ENCODE data around the gene DSG1.
"Not testable (repeated sequence)": the region's sequence is repeated elsewhere in the genome, so short reads cannot be mapped to it uniquely, and the experiment has no call there.

DSG1 gene

GRCh38 chr18:31329787-31330438 is 12.0 kb downstream of the DSG1 start:
- H3K4me3 ChIP-seq (ENCODE audit: low read depth, low read length): no peak overlapping the region

GRCh38 chr18:31343454-31343853 is 25.5 kb downstream of the DSG1 start:
- TF ChIP-seq CTCF (IDR thresholded peaks at IDR 0.05; ENCODE audit: borderline replicate concordance, insufficient read depth, low read depth, low read length): no peak
- no peak overlapping the region for H3K4me3 ChIP-seq (ENCODE audit: low read depth, low read length)

More at GRCh38 chr18:31329787-31330438, 12.0 kb downstream of the DSG1 start:
- no peak for TF ChIP-seq CTCF (IDR thresholded peaks at IDR 0.05; ENCODE audit: borderline replicate concordance, insufficient read depth, low read depth, low read length)

GRCh38 chr18:31353336-31353735 is 35.4 kb downstream of the DSG1 start:
- not testable (repeated sequence) for H3K4me3 ChIP-seq (ENCODE audit: low read depth, low read length)

- no peak overlapping the region for H3K4me3 ChIP-seq (ENCODE audit: low read depth, low read length)
- no peak for TF ChIP-seq CTCF (IDR thresholded peaks at IDR 0.05; ENCODE audit: borderline replicate concordance, insufficient read depth, low read depth, low read length)
These were observed 37.0 kb downstream of the DSG1 start for GRCh38 chr18:31354990-31355389.

GRCh38 chr18:31356025-31356424 is 38.1 kb downstream of the DSG1 start:
- H3K4me3 ChIP-seq (ENCODE audit: low read depth, low read length): no peak overlapping the region
- TF ChIP-seq CTCF (IDR thresholded peaks at IDR 0.05; ENCODE audit: borderline replicate concordance, insufficient read depth, low read depth, low read length): no peak

- no peak overlapping the region for H3K4me3 ChIP-seq (ENCODE audit: low read depth, low read length)
- TF ChIP-seq CTCF (IDR thresholded peaks at IDR 0.05; ENCODE audit: borderline replicate concordance, insufficient read depth, low read depth, low read length): no peak
These were observed 46.2 kb downstream of the DSG1 start for GRCh38 chr18:31364190-31364589.

GRCh38 chr18:31369478-31369877 is 51.5 kb downstream of the DSG1 start:
- H3K4me3 ChIP-seq (ENCODE audit: low read depth, low read length): no peak overlapping the region
- TF ChIP-seq CTCF (IDR thresholded peaks at IDR 0.05; ENCODE audit: borderline replicate concordance, insufficient read depth, low read depth, low read length): no peak
